ENCODE results near the gene POLR2M.

The POLR2M gene

GRCh38 chr15:57730876-57731275 is 24.4 kb downstream of the POLR2M start:
- no peak for DNase-seq (ENCODE audit: extremely low spot score)
- TF ChIP-seq CTCF (IDR thresholded peaks at IDR 0.05; ENCODE audit: control extremely low read depth, extremely low read depth, low read depth, missing control alignments) = no peak
- CTCF ChIA-PET = interaction anchor here (1.6 to 5.9 kb wide), 8 partner anchors 10 to 340 kb away, joined by 5 to 93 read pairs (median 26); partner anchors contain the start of gene POLR2M
- POLR2A ChIA-PET = no interaction called here

- DNase-seq (ENCODE audit: extremely low spot score) = no peak
- no peak for TF ChIP-seq CTCF (IDR thresholded peaks at IDR 0.05; ENCODE audit: control extremely low read depth, extremely low read depth, low read depth, missing control alignments)
- CTCF ChIA-PET = interaction anchor here (0.8 to 5.9 kb wide), 13 partner anchors 10 to 340 kb away, joined by 3 to 93 read pairs (median 8); partner anchors contain the start of gene POLR2M
- POLR2A ChIA-PET = no interaction called here
These were observed 25.1 kb downstream of the POLR2M start for GRCh38 chr15:57731530-57732103.

DNA sequence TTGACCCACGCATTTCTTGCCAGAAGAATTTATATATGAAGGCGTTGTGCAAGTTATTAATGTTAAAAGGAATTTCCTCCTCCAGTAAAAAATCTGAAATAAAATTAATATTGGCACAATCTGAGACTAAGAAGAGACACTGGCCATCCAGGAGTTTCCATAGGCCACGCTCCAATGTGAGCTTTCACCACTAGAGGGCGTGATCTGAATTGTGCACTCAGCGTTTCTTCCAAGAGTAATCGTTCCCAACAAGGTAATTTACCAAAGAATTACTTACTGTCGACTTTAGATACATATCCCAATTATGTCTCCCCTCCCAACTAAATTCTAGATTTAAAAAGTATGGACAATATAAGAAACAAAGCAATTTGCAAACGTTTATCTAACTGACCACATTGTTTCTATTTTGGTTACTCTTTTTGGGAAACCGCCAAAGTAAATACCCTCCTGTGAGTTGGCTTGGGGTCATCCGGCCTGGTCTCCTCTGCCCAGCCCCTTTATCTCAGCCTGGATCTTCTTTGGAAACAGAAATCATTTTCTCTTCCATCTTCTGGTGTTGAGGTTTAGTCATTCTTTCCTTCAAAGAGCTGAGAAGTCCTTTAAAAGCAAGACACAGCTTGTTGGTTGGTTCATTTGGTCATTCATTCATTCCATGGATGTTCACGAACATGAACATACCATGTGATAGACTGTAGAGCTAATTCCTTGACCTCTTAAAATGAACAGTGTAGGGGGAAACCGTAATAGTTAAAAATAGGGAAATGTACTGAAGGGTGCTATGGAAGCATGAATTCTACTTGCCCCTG is 26.2 kb downstream of the POLR2M start:
- peak; percentile 85 for TF ChIP-seq CTCF (IDR thresholded peaks at IDR 0.05; ENCODE audit: control extremely low read depth, extremely low read depth, low read depth, missing control alignments)
- CTCF ChIA-PET = interaction anchor here (0.6 to 5.9 kb wide), 28 partner anchors 9 to 339 kb away, joined by 3 to 93 read pairs (median 4); partner anchors contain the start of gene POLR2M
- peak; percentile 55 for DNase-seq (ENCODE audit: extremely low spot score)
- POLR2A ChIA-PET = interaction anchor here (0.6 kb wide), 1 partner anchor 996 kb away, joined by 4 read pairs; no protein-coding TSS in a partner anchor

GRCh38 chr15:57734860-57735259 is 28.3 kb downstream of the POLR2M start:
- ChIA-PET POLR2A (no interaction called here), CTCF (interaction anchor here (1.0 to 5.9 kb wide), 3 partner anchors 13 to 126 kb away, joined by 3 to 38 read pairs (median 4); no protein-coding TSS in a partner anchor)
- DNase-seq (ENCODE audit: extremely low spot score) = no peak
- no peak for TF ChIP-seq CTCF (IDR thresholded peaks at IDR 0.05; ENCODE audit: control extremely low read depth, extremely low read depth, low read depth, missing control alignments)

GRCh38 chr15:57735431-57735830 is 28.9 kb downstream of the POLR2M start:
- ChIA-PET CTCF (interaction anchor here (1.0 to 5.9 kb wide), 3 partner anchors 14 to 126 kb away, joined by 3 to 38 read pairs (median 4); no protein-coding TSS in a partner anchor), POLR2A (no interaction called here)
- DNase-seq (ENCODE audit: extremely low spot score) = no peak
- TF ChIP-seq CTCF (IDR thresholded peaks at IDR 0.05; ENCODE audit: control extremely low read depth, extremely low read depth, low read depth, missing control alignments) = no peak

DNA sequence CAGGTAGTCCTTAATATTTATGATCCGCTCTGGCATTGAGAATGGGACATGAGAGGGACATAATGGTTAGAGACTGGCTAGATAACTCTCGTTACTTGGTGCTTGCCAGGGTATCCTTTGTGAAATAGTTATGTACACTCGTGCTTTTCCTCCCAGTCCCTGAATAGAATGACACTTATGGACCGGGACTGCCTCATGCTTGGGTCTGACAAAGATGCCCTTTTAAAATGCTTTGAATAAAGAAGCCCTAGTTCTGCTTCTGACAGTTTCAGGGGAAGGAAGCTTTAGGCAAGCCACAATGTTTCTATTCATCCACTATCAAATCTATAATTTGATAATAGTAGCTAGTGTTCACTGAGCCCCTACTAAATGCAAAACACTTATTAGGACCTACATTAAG is 29.4 kb downstream of the POLR2M start:
- TF ChIP-seq CTCF (IDR thresholded peaks at IDR 0.05; ENCODE audit: control extremely low read depth, extremely low read depth, low read depth, missing control alignments) = no peak
- ChIA-PET POLR2A (no interaction called here), CTCF (interaction anchor here (1.0 kb wide), 2 partner anchors 14 to 15 kb away, joined by 3 to 4 read pairs; no protein-coding TSS in a partner anchor)
- DNase-seq (ENCODE audit: extremely low spot score) = no peak

Measured in GM10248 (cell line).